Panc1 (cell line): ENCODE measurements around the gene SUFU.

Experiments used
- CTCF ChIP-seq: fragments of 450-650 bp; IDR thresholded peaks from 2 replicates; pipeline ENCODE4 v1.5.1; 2017; ENCODE audit warnings: mild to moderate bottlenecking
- REST ChIP-seq, 2 experiments: IDR thresholded peaks; 2 replicates each; pipeline ENCODE4 v1.6.1; 2011 to 2012; ENCODE audit warnings: low read depth in 2 of 2, control low read depth in 1 of 2, low read length in 1 of 2, mild to moderate bottlenecking in 1 of 2, moderate library complexity in 1 of 2; ENCODE audit not compliant: insufficient read depth in 1 of 2
- SIN3A ChIP-seq: IDR thresholded peaks from 2 replicates; pipeline ENCODE4 v1.6.1; 2012; ENCODE audit warnings: low read depth, mild to moderate bottlenecking, low read length, moderate library complexity, borderline replicate concordance; ENCODE audit not compliant: insufficient read depth
- TCF7L2 ChIP-seq: IDR thresholded peaks from 2 replicates; pipeline ENCODE4 v1.6.1; 2011; ENCODE audit warnings: mild to moderate bottlenecking, low read depth, low read length, inconsistent platforms

- TF ChIP-seq CTCF (no peak), REST (IDR thresholded peaks at IDR 0.05; ENCODE audit: insufficient read depth in 1 of 2, low read depth in 2 of 2, low read length in 1 of 2) (no peak), SIN3A (no peak), TCF7L2 (no peak)
Observed at GRCh38 chr10:102595897-102596296, 92.1 kb downstream of the SUFU start.
